GM12878 (cell line): ENCODE data around the gene TMEM63B.

ENCODE experiments used
- CBFB ChIP-seq: IDR thresholded peaks from 2 replicates; pipeline ENCODE4 v1.6.1; 2016; ENCODE audit warnings: antibody characterized with exemption, low read depth
- CTCF ChIP-seq, 3 experiments: IDR thresholded peaks in 2 of 3; conservative IDR thresholded peaks in 1 of 3; 2 replicates each; pipeline ENCODE4 v1.5.1; 2011; ENCODE audit warnings: low read depth in 3 of 3, low read length in 3 of 3, mild to moderate bottlenecking in 3 of 3, control low read depth in 2 of 3, moderate library complexity in 2 of 3, inconsistent platforms in 1 of 3, mixed read lengths in 1 of 3; ENCODE audit not compliant: control insufficient read depth in 2 of 3, insufficient read depth in 1 of 3; ENCODE audit errors: extremely low read depth in 1 of 3
- EGR1 ChIP-seq, 2 experiments: IDR thresholded peaks; 1 replicate in 1 of 2; 2 replicates in 1 of 2; pipeline ENCODE4 v1.6.1; 2011 to 2012; ENCODE audit warnings: low read depth in 2 of 2, low read length in 2 of 2, borderline replicate concordance in 1 of 2, mild to moderate bottlenecking in 1 of 2, moderate library complexity in 1 of 2
- EZH2 ChIP-seq: IDR thresholded peaks from 2 replicates; pipeline ENCODE4 v1.6.1; 2012; ENCODE audit warnings: low read depth, mild to moderate bottlenecking, control low read depth, inconsistent platforms, low read length, borderline replicate concordance; ENCODE audit not compliant: control insufficient read depth
- NR2C2 ChIP-seq: IDR thresholded peaks from 2 replicates; pipeline ENCODE4 v1.6.1; 2011; ENCODE audit warnings: borderline replicate concordance, low read depth; ENCODE audit not compliant: control insufficient read depth, insufficient read length
- NRF1 ChIP-seq: conservative IDR thresholded peaks from 2 replicates; pipeline ENCODE4 v1.6.1; 2011; ENCODE audit warnings: mild to moderate bottlenecking, low read depth, low read length, improper control_type of control experiment
- PBX3 ChIP-seq: IDR thresholded peaks from 2 replicates; pipeline ENCODE4 v1.6.1; 2011; ENCODE audit warnings: mild to moderate bottlenecking, low read depth, low read length, moderate library complexity; ENCODE audit not compliant: insufficient replicate concordance
- POLR2A ChIP-seq: IDR thresholded peaks from 2 replicates; pipeline ENCODE4 v1.6.1; 2011; ENCODE audit warnings: low read depth, mild to moderate bottlenecking, low read length
- SMAD1 ChIP-seq: fragments of 450-650 bp; IDR thresholded peaks from 2 replicates; pipeline ENCODE4 v1.6.1; 2018; ENCODE audit warnings: mild to moderate bottlenecking, low read depth; ENCODE audit not compliant: partially characterized antibody
- USF2 ChIP-seq: IDR thresholded peaks from 2 replicates; pipeline ENCODE4 v1.6.1; 2011; ENCODE audit warnings: low read depth, low read length, improper control_type of control experiment, borderline replicate concordance

GRCh38 chr6:44123544-44123943 lies 3.8 kb upstream of the TMEM63B start:
- TF ChIP-seq CTCF (IDR thresholded peaks at IDR 0.05 in 2 of 3, conservative IDR thresholded peaks at IDR 0.05 in 1 of 3; ENCODE audit: control insufficient read depth in 2 of 3, extremely low read depth in 1 of 3, insufficient read depth in 1 of 3, low read depth in 3 of 3, low read length in 3 of 3), result no peak
- TF ChIP-seq PBX3, result no peak
- no peak for TF ChIP-seq NRF1
- no peak for TF ChIP-seq POLR2A
- no peak for TF ChIP-seq USF2
- TF ChIP-seq NR2C2, result no peak
- no peak for TF ChIP-seq EGR1 (IDR thresholded peaks at IDR 0.05; ENCODE audit: borderline replicate concordance in 1 of 2, low read depth in 2 of 2, low read length in 2 of 2)
- TF ChIP-seq SMAD1, result no peak
- no peak for TF ChIP-seq EZH2
- no peak for TF ChIP-seq CBFB
